GM13976 (cell line): Measurements from ENCODE around the gene ATP5F1B.
"Not testable (repeated sequence)": the region's sequence is repeated elsewhere in the genome, so short reads cannot be mapped to it uniquely, and the experiment has no call there.

Source experiments
- DNase-seq: peaks from one replicate; pipeline ENCODE4 v3.0.0; 2012; ENCODE audit warnings: low spot score
- in situ Hi-C: fragments of 300-500 bp; cut with MboI; formaldehyde crosslinking; loops from one replicate; pipeline ENCODE4 v1.12.0; 2022; ENCODE audit warnings: low sequenced_read_pairs, mixed read lengths, inconsistent platforms; ENCODE audit not compliant: unreplicated experiment
- TF ChIP-seq, protein P1 (sequence below): IDR thresholded peaks from 2 replicates; pipeline ENCODE4 v1.5.1; 2012; ENCODE audit warnings: borderline replicate concordance, mild to moderate bottlenecking; ENCODE audit not compliant: insufficient read depth; ENCODE audit errors: extremely low read depth, missing control alignments, control extremely low read depth

The ATP5F1B gene

GRCh38 chr12:56670836-56671235 lies 25.1 kb upstream of the ATP5F1B start:
- TF ChIP-seq, protein P1, sequence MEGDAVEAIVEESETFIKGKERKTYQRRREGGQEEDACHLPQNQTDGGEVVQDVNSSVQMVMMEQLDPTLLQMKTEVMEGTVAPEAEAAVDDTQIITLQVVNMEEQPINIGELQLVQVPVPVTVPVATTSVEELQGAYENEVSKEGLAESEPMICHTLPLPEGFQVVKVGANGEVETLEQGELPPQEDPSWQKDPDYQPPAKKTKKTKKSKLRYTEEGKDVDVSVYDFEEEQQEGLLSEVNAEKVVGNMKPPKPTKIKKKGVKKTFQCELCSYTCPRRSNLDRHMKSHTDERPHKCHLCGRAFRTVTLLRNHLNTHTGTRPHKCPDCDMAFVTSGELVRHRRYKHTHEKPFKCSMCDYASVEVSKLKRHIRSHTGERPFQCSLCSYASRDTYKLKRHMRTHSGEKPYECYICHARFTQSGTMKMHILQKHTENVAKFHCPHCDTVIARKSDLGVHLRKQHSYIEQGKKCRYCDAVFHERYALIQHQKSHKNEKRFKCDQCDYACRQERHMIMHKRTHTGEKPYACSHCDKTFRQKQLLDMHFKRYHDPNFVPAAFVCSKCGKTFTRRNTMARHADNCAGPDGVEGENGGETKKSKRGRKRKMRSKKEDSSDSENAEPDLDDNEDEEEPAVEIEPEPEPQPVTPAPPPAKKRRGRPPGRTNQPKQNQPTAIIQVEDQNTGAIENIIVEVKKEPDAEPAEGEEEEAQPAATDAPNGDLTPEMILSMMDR: no peak
- in situ Hi-C loops: no loop called here
- no peak for DNase-seq

DNA sequence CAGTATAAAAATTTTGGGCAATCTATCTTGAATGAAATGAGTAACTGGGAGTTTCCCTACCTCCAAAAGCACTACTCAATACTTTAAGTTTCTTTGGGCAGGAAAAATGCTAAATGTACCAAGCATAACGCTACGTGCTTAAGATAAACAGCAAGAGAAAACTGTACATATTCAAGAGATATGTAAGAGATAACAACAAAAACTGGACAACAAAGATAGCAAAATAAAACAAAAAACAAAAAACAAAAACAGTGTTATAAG lies 22.3 kb upstream of the ATP5F1B start:
- in situ Hi-C loops: no loop called here
- TF ChIP-seq, protein P1: no peak

DNA sequence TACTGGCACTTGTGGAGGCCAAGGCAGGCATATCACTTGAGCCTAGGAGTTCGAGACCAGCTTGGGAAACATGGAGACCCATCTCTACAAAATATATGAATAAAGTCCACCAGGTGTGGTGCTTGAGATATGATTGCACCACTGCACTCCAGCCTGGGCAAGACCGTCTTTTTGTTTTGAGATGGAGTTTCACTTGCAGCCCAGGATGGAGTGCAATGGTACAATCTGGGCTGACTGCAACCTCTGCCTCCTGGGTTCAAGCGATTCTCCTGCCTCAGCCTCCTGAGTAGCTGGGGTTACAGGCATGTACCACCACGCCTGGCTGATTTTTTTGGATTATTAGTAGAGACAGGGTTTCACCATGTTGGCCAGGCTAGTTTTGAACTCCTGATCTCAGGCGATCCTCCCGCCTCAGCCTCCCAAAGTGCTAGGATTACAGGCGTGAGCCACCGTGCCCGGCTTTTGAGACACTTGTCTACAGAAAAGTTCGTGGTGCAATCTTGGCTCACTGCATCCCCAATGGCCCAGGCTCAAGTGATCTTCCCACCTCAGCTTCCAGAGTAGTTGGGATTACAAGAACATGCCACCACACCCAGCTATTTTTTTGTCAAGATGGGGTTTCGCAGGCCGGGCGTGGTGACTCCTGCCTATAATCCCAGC lies 16.3 kb upstream of the ATP5F1B start:
- no peak for DNase-seq
- in situ Hi-C loops: no loop called here
- TF ChIP-seq, protein P1: no peak

More for the DNA sequence above, 22.3 kb upstream of the ATP5F1B start:
- no peak for DNase-seq

DNA sequence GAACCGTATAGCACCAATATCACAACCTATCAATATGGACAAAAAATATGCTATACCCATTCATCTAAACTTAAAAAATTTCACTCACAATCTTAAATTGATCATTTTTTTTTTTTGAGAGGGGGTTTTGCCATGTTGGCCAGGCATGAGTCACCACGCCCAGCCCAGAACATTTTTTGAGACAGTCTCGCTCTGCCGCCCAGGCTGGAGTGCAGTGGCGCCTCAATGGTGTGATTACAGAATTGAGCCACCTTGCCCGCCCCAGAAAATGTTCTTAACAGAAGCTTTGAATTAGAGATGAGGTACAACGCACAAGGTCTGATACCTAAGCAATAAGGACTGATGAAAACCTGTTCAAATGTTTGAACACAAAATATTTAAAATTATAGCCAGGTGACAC lies 15.8 kb upstream of the ATP5F1B start:
- TF ChIP-seq, protein P1: no peak
- no peak for DNase-seq

GRCh38 chr12:56658921-56659320 lies 13.1 kb upstream of the ATP5F1B start:
- in situ Hi-C loops: no loop called here
- peak; percentile 54 for DNase-seq
- TF ChIP-seq, protein P1: no peak

More for the DNA sequence above, 15.8 kb upstream of the ATP5F1B start:
- in situ Hi-C loops: no loop called here

GRCh38 chr12:56657416-56658379 lies 11.9 kb upstream of the ATP5F1B start:
- DNase-seq: peak; percentile 47
- TF ChIP-seq, protein P1: no peak
- in situ Hi-C loops: no loop called here

GRCh38 chr12:56653781-56654180 lies 8.0 kb upstream of the ATP5F1B start:
- DNase-seq, in situ Hi-C loops: not testable (repeated sequence)

DNA sequence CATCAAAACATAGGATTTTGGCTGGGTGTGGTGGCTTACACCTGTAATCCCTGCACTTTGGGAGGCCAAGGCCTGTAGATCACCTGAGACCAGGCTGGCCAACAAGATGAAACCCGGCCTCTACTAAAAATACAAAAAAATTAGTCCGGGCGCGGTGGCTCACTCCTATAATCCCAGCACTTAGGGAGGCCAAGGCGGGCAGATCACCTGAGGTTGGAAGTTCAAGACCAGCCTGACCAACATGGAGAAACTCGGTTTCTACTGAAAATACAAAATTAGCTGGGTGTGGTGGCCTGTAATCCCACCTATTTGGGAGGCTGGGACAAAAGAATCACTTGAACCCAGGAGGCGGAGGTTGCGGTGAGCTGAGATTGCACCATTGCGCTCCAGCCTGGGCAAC lies 2.2 kb upstream of the ATP5F1B start:
- in situ Hi-C loops, DNase-seq: not testable (repeated sequence)
